ENCODE measurements around the gene BHMT2. TPM values are rescaled to one million over a fixed set of nuclear protein-coding genes. Genes with fewer than 3 reads are reported as not detected.

The BHMT2 gene
- total RNA-seq, 1 donor from 2014 or later = not detected

DNA sequence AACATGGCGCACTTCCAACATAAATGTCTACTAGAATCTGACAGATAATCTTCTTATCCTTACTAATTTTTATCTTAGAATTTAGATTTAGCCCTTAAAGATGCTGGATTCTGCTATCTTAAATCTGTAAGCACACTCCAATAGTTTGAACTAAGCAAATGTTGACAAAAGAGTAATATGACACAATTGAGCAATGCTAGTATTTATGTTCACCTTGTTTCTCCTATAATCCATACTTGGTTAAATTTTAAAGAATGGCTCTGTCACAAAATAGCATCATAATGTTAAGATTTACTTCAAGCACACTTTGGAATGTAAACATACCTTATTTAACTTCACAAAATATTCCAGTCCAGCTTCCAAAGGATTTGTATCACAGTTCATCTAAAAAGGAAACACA is 45.6 kb upstream of the BHMT2 start:
- no peaks in the 10 kb centered on the region for H3K79me2 ChIP-seq (ENCODE audit: insufficient read depth, low read length)
- Mint-ChIP-seq H3K4me1 (ENCODE audit: low read depth, unreplicated experiment) (peaks cover 6% of the 10 kb centered on the region), H3K4me3 (ENCODE audit: unreplicated experiment) (no peak overlapping the region), H3K27me3 (ENCODE audit: low read depth, unreplicated experiment) (peaks cover 11% of the 10 kb centered on the region), H3K9me3 (ENCODE audit: unreplicated experiment) (no peaks in the 10 kb centered on the region), H3K27ac (ENCODE audit: unreplicated experiment) (no peak overlapping the region), H3K36me3 (ENCODE audit: low read depth, unreplicated experiment) (no peaks in the 10 kb centered on the region)
- TF ChIP-seq EZH2 (IDR thresholded peaks at IDR 0.05; ENCODE audit: insufficient read depth, low read length) = no peak
- TF ChIP-seq, protein P1, sequence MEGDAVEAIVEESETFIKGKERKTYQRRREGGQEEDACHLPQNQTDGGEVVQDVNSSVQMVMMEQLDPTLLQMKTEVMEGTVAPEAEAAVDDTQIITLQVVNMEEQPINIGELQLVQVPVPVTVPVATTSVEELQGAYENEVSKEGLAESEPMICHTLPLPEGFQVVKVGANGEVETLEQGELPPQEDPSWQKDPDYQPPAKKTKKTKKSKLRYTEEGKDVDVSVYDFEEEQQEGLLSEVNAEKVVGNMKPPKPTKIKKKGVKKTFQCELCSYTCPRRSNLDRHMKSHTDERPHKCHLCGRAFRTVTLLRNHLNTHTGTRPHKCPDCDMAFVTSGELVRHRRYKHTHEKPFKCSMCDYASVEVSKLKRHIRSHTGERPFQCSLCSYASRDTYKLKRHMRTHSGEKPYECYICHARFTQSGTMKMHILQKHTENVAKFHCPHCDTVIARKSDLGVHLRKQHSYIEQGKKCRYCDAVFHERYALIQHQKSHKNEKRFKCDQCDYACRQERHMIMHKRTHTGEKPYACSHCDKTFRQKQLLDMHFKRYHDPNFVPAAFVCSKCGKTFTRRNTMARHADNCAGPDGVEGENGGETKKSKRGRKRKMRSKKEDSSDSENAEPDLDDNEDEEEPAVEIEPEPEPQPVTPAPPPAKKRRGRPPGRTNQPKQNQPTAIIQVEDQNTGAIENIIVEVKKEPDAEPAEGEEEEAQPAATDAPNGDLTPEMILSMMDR (IDR thresholded peaks at IDR 0.05; ENCODE audit: insufficient read depth, low read depth, low read length) = no peak
- no peak overlapping the region for H3K27ac ChIP-seq (ENCODE audit: low read depth, low read length)
- H4K20me1 ChIP-seq (ENCODE audit: insufficient read depth, low read length) = no peaks in the 10 kb centered on the region
- no peak overlapping the region for H3K4me2 ChIP-seq (ENCODE audit: low read length)
- H3K27me3 ChIP-seq (ENCODE audit: insufficient read depth, low read length) = no peaks in the 10 kb centered on the region
- peaks cover 12% of the 10 kb centered on the region for H3K4me1 ChIP-seq (ENCODE audit: insufficient read depth, low read length)
- H3K9me3 ChIP-seq (ENCODE audit: insufficient read depth, low read depth, low read length) = no peaks in the 10 kb centered on the region
- H3K9ac ChIP-seq (ENCODE audit: low read length) = no peak overlapping the region
- H3K36me3 ChIP-seq (ENCODE audit: insufficient read depth, low read length) = no peaks in the 10 kb centered on the region
- no peak overlapping the region for H3K4me3 ChIP-seq (ENCODE audit: insufficient read depth, low read depth, low read length)
- FAIRE-seq (no peak), DNase-seq (ENCODE audit: low read depth) (no peak)
- H2AFZ ChIP-seq (ENCODE audit: low read depth, low read length) = no peak overlapping the region

DNA sequence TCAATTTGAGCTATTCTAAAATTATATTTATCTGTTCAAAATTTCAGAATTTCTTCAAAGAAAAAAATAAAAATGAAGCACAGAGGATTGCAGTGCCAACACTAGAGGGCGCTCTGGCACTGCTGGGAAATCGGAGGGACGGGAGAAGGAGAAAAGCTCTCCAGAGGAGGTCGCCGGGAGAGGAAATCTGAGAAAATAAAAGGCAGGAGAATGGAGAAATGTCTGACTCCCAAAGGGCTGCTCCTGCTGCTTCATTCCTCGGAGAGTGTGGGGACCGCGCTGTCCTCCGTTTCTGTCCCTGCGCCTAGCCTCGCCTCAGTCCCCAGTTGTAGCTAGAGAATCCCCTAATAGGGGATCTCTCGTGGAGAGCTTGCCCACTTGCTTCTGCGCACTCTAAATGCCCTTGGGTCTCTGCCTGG is 44.5 kb upstream of the BHMT2 start:
- H3K9ac ChIP-seq (ENCODE audit: low read length) = peak overlapping the region; percentile 55
- H3K27ac ChIP-seq (ENCODE audit: low read depth, low read length) = no peak overlapping the region
- peak; percentile 59 for FAIRE-seq

More for the DNA sequence above, 44.5 kb upstream of the BHMT2 start:
- H3K4me1 ChIP-seq (ENCODE audit: insufficient read depth, low read length) = peaks cover 12% of the 10 kb centered on the region
- no peaks in the 10 kb centered on the region for H3K9me3 Mint-ChIP-seq (ENCODE audit: unreplicated experiment)
- H3K36me3 Mint-ChIP-seq (ENCODE audit: low read depth, unreplicated experiment) = no peaks in the 10 kb centered on the region
- H3K27me3 ChIP-seq (ENCODE audit: insufficient read depth, low read length) = no peaks in the 10 kb centered on the region
- no peaks in the 10 kb centered on the region for H4K20me1 ChIP-seq (ENCODE audit: insufficient read depth, low read length)
- no peaks in the 10 kb centered on the region for H3K9me3 ChIP-seq (ENCODE audit: insufficient read depth, low read depth, low read length)
- peak; percentile 32 for DNase-seq (ENCODE audit: low read depth)
- peak overlapping the region; percentile 84 for H3K4me2 ChIP-seq (ENCODE audit: low read length)
- H3K4me3 Mint-ChIP-seq (ENCODE audit: unreplicated experiment) = peak overlapping the region; percentile 46
- peaks cover 6% of the 10 kb centered on the region for H3K4me1 Mint-ChIP-seq (ENCODE audit: low read depth, unreplicated experiment)
- peaks cover 11% of the 10 kb centered on the region for H3K27me3 Mint-ChIP-seq (ENCODE audit: low read depth, unreplicated experiment)
- H3K79me2 ChIP-seq (ENCODE audit: insufficient read depth, low read length) = no peaks in the 10 kb centered on the region
- H3K4me3 ChIP-seq (ENCODE audit: insufficient read depth, low read depth, low read length) = peak overlapping the region; percentile 45
- peak overlapping the region; percentile 89 for H2AFZ ChIP-seq (ENCODE audit: low read depth, low read length)
- no peaks in the 10 kb centered on the region for H3K36me3 ChIP-seq (ENCODE audit: insufficient read depth, low read length)
- TF ChIP-seq EZH2 (IDR thresholded peaks at IDR 0.05; ENCODE audit: insufficient read depth, low read length) = no peak
- TF ChIP-seq, protein P1 (IDR thresholded peaks at IDR 0.05; ENCODE audit: insufficient read depth, low read depth, low read length) = peak; percentile 92
- no peak overlapping the region for H3K27ac Mint-ChIP-seq (ENCODE audit: unreplicated experiment)

Data from astrocyte (in vitro differentiated cells and primary cell).